ENCODE data around the gene IRF4.

GRCh38 chr6:396126-396520 lies 4.6 kb downstream of the IRF4 start:
- no peak for TF ChIP-seq CTCF (IDR thresholded peaks at IDR 0.05)
- TF ChIP-seq POLR2A (IDR thresholded peaks at IDR 0.05), result no peak
